Naive thymus-derived CD8-positive, alpha-beta T cell (primary cell): ENCODE measurements around the gene COX5A. TPM values are rescaled to one million over a fixed set of nuclear protein-coding genes. Genes with fewer than 3 reads are reported as not detected.
A peak's percentile ranks its signal among the peaks of the same experiment; 100 is the strongest.

ENCODE experiments used
- ATAC-seq, 2 donors: fragments of 150-1000 bp; cut with Tn5 transposase in 1 of 2; sonication (Bioruptor Pico), chemical (Tn5 transposase) in 1 of 2; 1 replicate in 1 of 2; 2 replicates in 1 of 2; pipeline ENCODE4 v1.10.0; 2021; ENCODE audit warnings: mild to moderate bottlenecking in 2 of 2, moderate library complexity in 2 of 2
- POLR2A ChIA-PET: fragments of 350-600 bp; sonication (Branson Sonifier 250); formaldehyde crosslinking; loops from one replicate; lab custom pipeline; 2021; ENCODE audit warnings: antibody characterized with exemption; lab: Charles Lee
- DNase-seq, 10 donors: peaks; one replicate each; pipeline versions ENCODE4 v3.0.0 to v3.0.0-alpha.2; 2020 to 2022
- H3K27ac Mint-ChIP-seq, 10 donors: one replicate each; pipeline ENCODE4 v1.8.0; 2020 to 2022; ENCODE audit warnings: mild to moderate bottlenecking in 10 of 10, mixed read lengths in 10 of 10, moderate library complexity in 4 of 10, inconsistent platforms in 1 of 10
- H3K27me3 Mint-ChIP-seq, 5 donors: one replicate each; pipeline ENCODE4 v1.8.0; 2021 to 2022; ENCODE audit warnings: mixed read lengths in 5 of 5
- H3K36me3 Mint-ChIP-seq, 3 donors: one replicate each; pipeline ENCODE4 v1.8.0; 2020 to 2022; ENCODE audit warnings: mixed read lengths in 3 of 3, mild to moderate bottlenecking in 2 of 3, inconsistent platforms in 1 of 3
- H3K4me1 Mint-ChIP-seq, 4 donors: one replicate each; pipeline ENCODE4 v1.8.0; 2021 to 2022; ENCODE audit warnings: mixed read lengths in 4 of 4
- H3K4me3 Mint-ChIP-seq, 10 donors: one replicate each; pipeline ENCODE4 v1.8.0; 2020 to 2022; ENCODE audit warnings: mild to moderate bottlenecking in 10 of 10, mixed read lengths in 10 of 10, moderate library complexity in 6 of 10, inconsistent platforms in 1 of 10
- H3K9me3 Mint-ChIP-seq, 9 donors: one replicate each; pipeline ENCODE4 v1.8.0; 2020 to 2022; ENCODE audit warnings: mixed read lengths in 9 of 9, mild to moderate bottlenecking in 3 of 9, inconsistent platforms in 1 of 9, moderate library complexity in 1 of 9
- polyA plus RNA-seq, 3 donors: library from polyadenylated mRNA; unstranded; fragments of 300-500 nt; fragmentation: Illumina TruSeq; gene quantifications; one replicate each; pipeline ENCODE4 v1.2.3, GENCODE V29; 2021
- total RNA-seq, 8 experiments: library from RNA in 2 of 8; stranded (reverse) in 2 of 8; gene quantifications; one replicate each; pipeline ENCODE4 v1.2.3 and lab custom pipeline; 2021 to 2026

The COX5A gene
- total and polyA plus RNA-seq, 5 experiments from 2014 or later, result 60.0 to 362 (median 268) TPM

DNA sequence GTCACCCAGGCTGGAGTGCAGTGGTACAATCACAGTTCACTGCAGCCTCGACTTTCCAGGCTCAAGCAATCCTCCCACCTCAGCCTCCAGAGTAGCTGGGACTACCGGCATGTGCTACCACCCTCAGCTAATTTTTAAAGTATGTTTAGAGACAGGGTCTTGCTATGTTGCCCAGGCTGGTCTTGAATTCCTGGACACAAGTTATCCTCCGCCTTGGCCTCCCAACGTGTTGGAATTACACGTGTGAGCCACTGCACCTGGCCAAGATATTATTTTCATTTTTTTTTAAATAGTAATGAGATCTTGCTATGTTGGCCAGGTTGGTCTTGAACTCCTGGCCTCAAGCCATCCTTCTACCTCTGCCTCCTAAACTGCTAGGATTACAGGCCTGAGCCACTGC lies 52.4 kb downstream of the COX5A start:
- H3K36me3 Mint-ChIP-seq, result no peaks in the 10 kb centered on the region
- ATAC-seq (no peak), DNase-seq (no peak)
- H3K27me3 Mint-ChIP-seq, result peaks cover 0 to 4% (median 0%) of the 10 kb centered on the region in 5 donors
- POLR2A ChIA-PET, result no interaction called here
- H3K4me1 Mint-ChIP-seq, result peaks cover 11 to 34% (median 19%) of the 10 kb centered on the region in 4 donors
- H3K27ac Mint-ChIP-seq, result no peak overlapping the region
- H3K9me3 Mint-ChIP-seq, result no peaks in the 10 kb centered on the region
- no peak overlapping the region for H3K4me3 Mint-ChIP-seq

DNA sequence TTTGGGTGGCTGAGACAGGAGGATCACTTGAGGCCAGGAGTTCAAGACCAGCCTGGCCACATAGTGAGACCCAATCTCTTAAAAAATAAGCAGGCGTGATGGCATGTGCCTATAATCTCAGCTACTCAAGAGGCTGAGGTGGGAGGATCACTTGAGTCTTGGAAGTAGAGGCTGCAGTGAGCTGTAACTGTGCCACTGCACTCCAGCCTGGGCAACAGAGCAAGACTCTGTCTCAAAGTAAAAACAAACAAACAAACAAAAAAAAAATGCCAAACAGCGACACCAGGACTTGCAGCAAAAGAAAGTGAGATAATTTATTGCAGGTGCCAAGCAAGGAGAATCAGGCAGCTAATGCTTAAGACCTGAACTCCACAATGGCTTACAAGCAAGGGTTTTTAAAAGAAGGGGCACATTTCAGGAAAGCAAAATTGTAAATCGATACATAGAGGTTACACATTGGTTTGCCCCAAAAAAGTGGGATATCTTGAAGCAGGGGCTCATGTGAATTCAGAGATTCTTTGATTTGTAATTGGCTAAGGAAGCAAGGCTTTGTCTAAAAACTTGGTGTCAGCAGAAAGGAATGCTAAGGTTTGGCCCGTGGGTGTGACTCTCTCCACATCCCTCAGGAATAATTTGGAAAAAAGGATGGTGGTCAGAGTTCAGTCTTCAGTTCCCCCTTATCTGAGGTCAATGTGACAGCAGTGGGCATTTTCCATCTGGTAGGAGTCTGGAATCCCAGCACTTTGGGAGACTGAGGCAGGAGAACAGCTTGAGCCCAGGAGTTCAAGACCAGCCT lies 53.2 kb downstream of the COX5A start:
- ATAC-seq (no peak), DNase-seq (no peak)
- no peaks in the 10 kb centered on the region for H3K36me3 Mint-ChIP-seq
- H3K4me1 Mint-ChIP-seq, result peaks cover 5 to 25% (median 12%) of the 10 kb centered on the region in 4 donors
- H3K27ac Mint-ChIP-seq, result no peak overlapping the region
- no peak overlapping the region for H3K4me3 Mint-ChIP-seq
- POLR2A ChIA-PET, result interaction anchor here (0.5 kb wide), 1 partner anchor 54 kb away, joined by 3 read pairs; no protein-coding TSS in a partner anchor
- H3K27me3 Mint-ChIP-seq, result peaks cover 0 to 4% (median 0%) of the 10 kb centered on the region in 5 donors
- no peaks in the 10 kb centered on the region for H3K9me3 Mint-ChIP-seq

DNA sequence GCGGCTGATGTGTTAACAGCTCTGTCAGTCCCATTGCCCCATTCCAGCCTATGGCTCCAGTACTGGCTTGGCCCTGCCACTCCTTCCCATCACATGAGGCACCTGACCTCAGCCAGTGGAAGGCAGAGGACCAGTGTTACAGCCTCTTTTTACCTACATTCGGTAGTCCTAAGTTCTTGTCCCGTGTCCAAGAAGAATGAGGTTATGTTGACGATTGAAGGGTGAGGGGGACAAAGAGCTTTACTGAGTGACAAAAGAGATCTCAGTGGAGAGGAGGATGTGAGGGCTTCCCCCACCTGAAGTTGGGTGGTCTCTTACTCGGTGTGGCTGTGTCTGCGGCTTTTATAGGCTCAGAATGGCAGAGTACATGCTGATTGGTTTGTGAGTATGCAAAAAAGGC lies 55.3 kb downstream of the COX5A start:
- Mint-ChIP-seq H3K27me3 (peaks cover 0 to 4% (median 0%) of the 10 kb centered on the region in 5 donors), H3K36me3 (no peaks in the 10 kb centered on the region), H3K9me3 (no peaks in the 10 kb centered on the region), H3K4me1 (peaks cover 0 to 15% (median under 1%) of the 10 kb centered on the region in 4 donors), H3K27ac (no peak overlapping the region), H3K4me3 (no peak overlapping the region)
- no peak for DNase-seq
- POLR2A ChIA-PET, result interaction anchor here (1.0 to 1.2 kb wide), 2 partner anchors 11 to 38 kb away, joined by 3 to 5 read pairs; no protein-coding TSS in a partner anchor
- ATAC-seq, result no peak

DNA sequence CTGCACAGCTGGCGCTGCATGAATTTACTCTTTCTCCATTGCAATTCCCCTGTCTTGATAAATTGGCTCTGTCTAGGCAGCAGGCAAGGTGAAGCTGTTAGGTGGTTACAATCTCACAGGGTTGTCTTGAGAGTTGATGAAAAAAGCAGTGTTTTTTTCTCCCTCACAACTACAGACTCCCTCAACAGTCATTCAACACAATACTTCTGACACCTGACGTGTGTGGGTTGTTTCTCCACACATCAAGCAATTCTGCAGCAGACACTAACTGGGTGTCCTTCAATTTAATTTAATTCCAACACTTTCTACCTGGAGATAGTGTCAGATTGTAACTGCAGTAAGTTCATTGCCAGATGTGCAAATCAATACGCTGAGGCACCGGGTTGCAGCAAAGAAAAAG lies 59.6 kb downstream of the COX5A start:
- H3K9me3 Mint-ChIP-seq, result no peaks in the 10 kb centered on the region
- no peaks in the 10 kb centered on the region for H3K36me3 Mint-ChIP-seq
- peaks cover 0 to 9% (median 4%) of the 10 kb centered on the region in 4 donors for H3K4me1 Mint-ChIP-seq
- POLR2A ChIA-PET, result interaction anchor here (0.7 to 0.8 kb wide), 2 partner anchors 14 to 18 kb away, joined by 3 to 5 read pairs; no protein-coding TSS in a partner anchor
- H3K4me3 Mint-ChIP-seq, result no peak overlapping the region
- H3K27ac Mint-ChIP-seq, result no peak overlapping the region
- ATAC-seq, result no peak
- no peak for DNase-seq
- H3K27me3 Mint-ChIP-seq, result peaks cover 0 to 4% (median 0%) of the 10 kb centered on the region in 5 donors

DNA sequence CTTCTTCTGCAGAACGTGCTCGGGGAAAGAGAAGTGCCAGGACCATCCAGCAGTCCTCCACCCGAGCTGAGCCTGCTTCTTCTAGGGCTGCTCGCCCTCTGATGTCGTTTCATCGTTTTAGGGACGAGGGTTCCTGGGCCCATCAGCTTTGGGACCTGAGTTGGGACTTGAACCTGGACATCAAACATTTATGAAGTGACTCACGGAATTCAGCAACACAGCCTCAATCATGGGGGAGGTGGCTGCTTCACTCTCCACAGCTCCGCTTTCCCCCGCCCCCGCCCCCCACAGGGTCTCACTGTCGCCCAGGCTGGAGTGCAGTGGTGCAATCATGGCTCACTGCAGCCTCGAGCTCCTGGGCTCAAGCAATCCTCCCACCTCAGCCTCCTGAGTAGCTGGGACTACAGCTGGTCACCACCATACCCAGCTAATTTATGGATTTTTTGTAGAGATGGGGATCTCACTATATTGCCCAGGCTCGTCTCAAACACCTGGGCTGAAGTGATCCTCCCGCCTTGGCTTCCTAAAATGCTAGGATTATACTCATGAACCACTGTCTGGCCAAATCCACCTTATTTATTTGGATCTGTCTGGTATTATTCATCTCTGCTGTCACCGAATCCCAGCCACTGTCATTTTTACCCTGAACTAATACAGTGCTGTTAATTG lies 64.0 kb downstream of the COX5A start:
- DNase-seq, result peak in 1 of 10 donors; percentile 12
- H3K4me3 Mint-ChIP-seq, result peak overlapping the region; percentile 94 to 100 (median 98)
- ATAC-seq, result peak; percentile 3 to 10

DNA sequence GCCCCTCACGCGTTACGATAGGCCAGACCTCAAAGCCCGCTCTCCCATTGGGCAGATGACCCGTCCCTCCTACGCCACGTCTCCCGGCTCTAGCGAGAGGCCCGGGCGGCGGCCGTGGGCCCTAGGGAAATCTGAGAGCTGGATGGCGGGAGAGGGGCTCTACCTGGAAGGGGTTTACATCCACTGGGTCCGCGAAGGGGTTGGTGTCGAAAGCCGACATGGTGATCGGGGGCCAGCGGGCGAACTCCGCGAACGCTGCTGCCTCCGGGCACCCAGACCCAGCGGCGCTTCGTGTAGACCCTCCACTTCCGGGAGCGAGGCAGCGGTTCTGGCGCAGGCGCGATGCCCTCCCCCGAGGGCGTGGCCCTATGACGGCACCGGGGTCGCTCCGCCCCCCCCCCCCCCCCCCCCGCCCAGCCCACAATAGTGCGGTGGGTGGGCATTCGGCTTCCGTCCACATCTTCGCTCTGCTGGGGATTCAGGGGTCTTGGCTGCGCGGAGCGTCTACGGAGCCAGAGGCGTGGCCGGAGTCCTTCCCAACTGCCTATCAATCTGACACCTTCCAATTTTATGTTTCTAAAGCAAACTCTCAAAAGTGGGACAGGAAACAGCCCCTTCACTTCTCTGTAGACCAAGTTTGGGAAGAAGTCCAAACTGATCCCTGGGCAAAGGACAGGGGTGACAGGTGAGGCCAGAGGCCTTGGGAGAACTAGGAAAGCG lies 64.7 kb downstream of the COX5A start, which contains the start of gene SCAMP2:
TSS of gene SCAMP2 (minus strand) at position 330 of the 720 bp plus-strand sequence. CDS start at position 220, 110 bp downstream.
- ATAC-seq (peak; percentile 96), DNase-seq (peak; percentile 82 to 98 (median 91))
- peak within 1 kb of the TSS; percentile 94 to 100 (median 98) for H3K4me3 Mint-ChIP-seq
- H3K9me3 Mint-ChIP-seq, result no peaks in the 10 kb centered on the region
- H3K4me1 Mint-ChIP-seq, result peaks cover 15 to 56% (median 46%) of the 10 kb centered on the region in 4 donors
- H3K36me3 Mint-ChIP-seq, result peaks cover 0 to 15% (median 0%) of the 10 kb centered on the region in 3 donors
- POLR2A ChIA-PET, result interaction anchor here (0.8 to 7.3 kb wide), 10 partner anchors 15 to 96 kb away, joined by 3 to 68 read pairs (median 4); partner anchors contain the start of genes FAM219B and ULK3
- H3K27ac Mint-ChIP-seq, result peak within 1 kb of the TSS; percentile 90 to 99 (median 96)
- no peaks in the 10 kb centered on the region for H3K27me3 Mint-ChIP-seq

More for the DNA sequence above, 64.0 kb downstream of the COX5A start:
- Mint-ChIP-seq H3K27ac (peak overlapping the region; percentile 83 to 99 (median 96)), H3K27me3 (no peaks in the 10 kb centered on the region), H3K36me3 (peaks cover 0 to 12% (median 0%) of the 10 kb centered on the region in 3 donors), H3K4me1 (peaks cover 15 to 49% (median 39%) of the 10 kb centered on the region in 4 donors), H3K9me3 (no peaks in the 10 kb centered on the region)
- POLR2A ChIA-PET, result interaction anchor here (0.7 to 7.3 kb wide), 9 partner anchors 16 to 285 kb away, joined by 3 to 68 read pairs (median 4); partner anchors contain the start of genes FAM219B and ULK3

DNA sequence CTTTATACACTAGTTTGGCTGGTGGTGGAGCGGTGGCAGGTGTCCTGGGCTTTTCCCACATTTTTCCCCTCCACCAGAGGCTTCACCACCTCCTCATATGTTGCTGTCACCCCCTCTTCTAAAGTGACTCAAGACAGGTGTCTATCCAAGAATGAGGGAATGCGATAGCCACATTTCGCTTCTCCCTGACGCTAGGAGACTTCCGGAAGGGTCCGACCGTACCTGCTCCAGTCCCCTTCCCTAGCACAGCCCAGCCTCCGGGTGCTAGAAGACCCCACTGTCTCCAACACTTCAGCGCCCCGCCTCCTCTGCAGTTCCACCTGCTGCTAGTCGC lies 65.2 kb downstream of the COX5A start:
- H3K36me3 Mint-ChIP-seq, result peaks cover 0 to 20% (median 0%) of the 10 kb centered on the region in 3 donors

DNA sequence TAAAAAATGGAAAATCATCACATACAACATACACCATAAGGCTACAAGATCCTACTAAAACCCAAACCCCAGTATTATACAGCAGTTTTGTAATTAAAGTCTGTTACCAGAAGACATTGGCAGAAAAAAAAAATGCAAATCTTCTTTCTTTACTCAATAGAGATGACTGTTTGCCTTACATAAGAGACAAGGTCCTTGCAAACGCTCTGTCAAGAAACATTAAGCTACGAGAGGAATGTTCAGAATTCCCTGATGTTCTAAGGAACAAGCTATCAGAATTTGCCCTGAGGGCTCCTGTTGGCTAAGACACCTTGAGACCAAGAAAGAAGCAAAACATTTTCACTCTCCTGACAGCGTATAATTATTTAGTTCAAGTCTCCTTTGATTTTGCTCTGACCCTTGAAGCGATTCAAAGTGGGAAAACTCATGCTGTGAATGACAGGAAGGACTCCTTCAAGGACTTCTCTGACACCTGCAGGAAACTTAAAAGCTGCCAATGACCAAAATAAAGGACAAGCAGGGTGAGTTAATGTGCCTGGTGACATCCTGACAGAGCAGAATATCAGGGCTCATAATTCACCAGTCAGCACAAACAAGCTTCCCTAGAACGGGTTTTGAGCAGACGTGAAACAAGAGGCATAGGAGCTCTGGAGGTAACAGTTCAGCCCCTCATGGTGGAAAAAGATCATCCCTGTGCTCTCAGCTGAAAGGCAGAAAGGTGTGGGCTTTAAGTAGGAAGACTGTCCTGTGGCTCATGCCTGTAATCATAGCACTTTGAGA lies 67.2 kb downstream of the COX5A start:
- Mint-ChIP-seq H3K9me3 (no peaks in the 10 kb centered on the region), H3K27ac (peak overlapping the region; percentile 62 to 93 (median 86)), H3K4me1 (peaks cover 30 to 82% (median 72%) of the 10 kb centered on the region in 4 donors), H3K4me3 (peak overlapping the region; percentile 49 to 100 (median 96)), H3K36me3 (peaks cover 0 to 30% (median 5%) of the 10 kb centered on the region in 3 donors), H3K27me3 (no peaks in the 10 kb centered on the region)
- ATAC-seq (no peak), DNase-seq (no peak)
- POLR2A ChIA-PET, result interaction anchor here (0.7 to 7.3 kb wide), 12 partner anchors 9 to 67 kb away, joined by 3 to 68 read pairs (median 6); partner anchors contain the start of genes COX5A, FAM219B, MPI and ULK3

More for the DNA sequence above, 65.2 kb downstream of the COX5A start:
- H3K27ac Mint-ChIP-seq, result peak overlapping the region; percentile 90 to 99 (median 94)
- peak overlapping the region; percentile 94 to 100 (median 98) for H3K4me3 Mint-ChIP-seq
- no peaks in the 10 kb centered on the region for H3K27me3 Mint-ChIP-seq
- POLR2A ChIA-PET, result interaction anchor here (1.0 to 7.3 kb wide), 4 partner anchors 15 to 96 kb away, joined by 4 to 68 read pairs (median 9); partner anchors contain the start of gene ULK3
- H3K4me1 Mint-ChIP-seq, result peaks cover 21 to 61% (median 51%) of the 10 kb centered on the region in 4 donors
- no peak for ATAC-seq
- DNase-seq, result no peak
- no peaks in the 10 kb centered on the region for H3K9me3 Mint-ChIP-seq

Other genes starting within 250 kb of the COX5A start
- gene EDC3, start 242.0 kb downstream of the COX5A start, total RNA-seq, result 10 to 100 TPM; 38.6 to 41.2 TPM
- gene EDC3, start 242.0 kb downstream of the COX5A start, polyA plus RNA-seq, result 10 to 100 TPM; 29.3 to 35.2 (median 33.9) TPM
- gene CYP1A1, start 212.5 kb downstream of the COX5A start, total RNA-seq, result under 1 TPM; 0.18 to 0.27 TPM
- not detected for gene CYP1A1, start 212.5 kb downstream of the COX5A start, polyA plus RNA-seq
- gene CYP1A2, start 189.2 kb downstream of the COX5A start, total RNA-seq, result not detected
- not detected for gene CYP1A2, start 189.2 kb downstream of the COX5A start, polyA plus RNA-seq
- 100 to 1,000 TPM; 220 TPM for gene CSK, start 156.0 kb downstream of the COX5A start, total RNA-seq
- gene CSK, start 156.0 kb downstream of the COX5A start, polyA plus RNA-seq, result 100 to 1,000 TPM in 1 of 3 donors, 10 to 100 TPM in 2; 70.8 to 124 (median 79.8) TPM
- under 1 TPM; 0.57 to 0.80 TPM for gene LMAN1L, start 125.2 kb downstream of the COX5A start, total RNA-seq
- not detected for gene LMAN1L, start 125.2 kb downstream of the COX5A start, polyA plus RNA-seq
- gene CPLX3, start 111.4 kb downstream of the COX5A start, total RNA-seq, result under 1 TPM; 0.39 to 0.44 TPM
- not detected for gene CPLX3, start 111.4 kb downstream of the COX5A start, polyA plus RNA-seq
- 10 to 100 TPM; 82.8 to 83.6 TPM for gene ULK3, start 94.9 kb downstream of the COX5A start, total RNA-seq
- 10 to 100 TPM; 16.3 to 32.2 (median 16.6) TPM for gene ULK3, start 94.9 kb downstream of the COX5A start, polyA plus RNA-seq
- gene SCAMP2, start 64.7 kb downstream of the COX5A start, total RNA-seq, result 100 to 1,000 TPM; 113 to 117 TPM
- 100 to 1,000 TPM; 109 to 121 (median 119) TPM for gene SCAMP2, start 64.7 kb downstream of the COX5A start, polyA plus RNA-seq
- gene MPI, start 48.0 kb downstream of the COX5A start, total RNA-seq, result 10 to 100 TPM; 74.3 to 77.4 TPM
- 10 to 100 TPM; 80.5 to 85.6 (median 85.3) TPM for gene MPI, start 48.0 kb downstream of the COX5A start, polyA plus RNA-seq
- gene FAM219B, start 31.2 kb downstream of the COX5A start, total RNA-seq, result 10 to 100 TPM; 80.2 to 91.5 TPM
- 10 to 100 TPM; 18.8 to 22.3 (median 20.7) TPM for gene FAM219B, start 31.2 kb downstream of the COX5A start, polyA plus RNA-seq
- 1 to 10 TPM; 3.8 to 4.1 TPM for gene RPP25, start 18.7 kb upstream of the COX5A start, total RNA-seq
- 1 to 10 TPM; 2.8 to 4.3 (median 4.2) TPM for gene RPP25, start 18.7 kb upstream of the COX5A start, polyA plus RNA-seq
- gene SCAMP5, start 57.5 kb upstream of the COX5A start, total RNA-seq, result under 1 TPM; 0.23 to 0.36 TPM
- gene SCAMP5, start 57.5 kb upstream of the COX5A start, polyA plus RNA-seq, result under 1 TPM in 2 of 3 donors, not detected in 1; 0.09 to 0.19 TPM
- gene PPCDC, start 85.5 kb upstream of the COX5A start, total RNA-seq, result 10 to 100 TPM; 13.4 to 15.7 TPM
- gene PPCDC, start 85.5 kb upstream of the COX5A start, polyA plus RNA-seq, result 10 to 100 TPM; 12.0 to 16.7 (median 13.0) TPM